ENCODE data around the gene PCDHA5. TPM values are rescaled to one million over a fixed set of nuclear protein-coding genes. Genes with fewer than 3 reads are reported as not detected.
"Not testable (repeated sequence)": the region's sequence is repeated elsewhere in the genome, so short reads cannot be mapped to it uniquely, and the experiment has no call there.

PCDHA5 gene
- total and polyA plus RNA-seq, 2 experiments from 2014 or later = 0.15 to 2.5 TPM

DNA sequence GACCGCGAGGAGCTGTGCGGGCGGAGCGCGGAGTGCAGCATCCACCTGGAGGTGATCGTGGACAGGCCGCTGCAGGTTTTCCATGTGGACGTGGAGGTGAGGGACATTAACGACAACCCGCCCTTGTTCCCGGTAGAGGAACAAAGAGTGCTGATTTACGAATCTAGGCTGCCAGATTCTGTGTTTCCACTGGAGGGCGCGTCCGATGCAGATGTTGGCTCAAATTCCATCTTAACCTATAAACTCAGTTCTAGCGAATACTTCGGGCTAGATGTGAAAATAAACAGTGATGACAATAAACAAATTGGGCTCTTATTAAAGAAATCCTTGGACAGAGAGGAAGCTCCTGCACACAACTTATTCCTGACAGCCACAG lies 6.9 kb downstream of the PCDHA5 start:
- Histone ChIP-seq H3K9me3 (ENCODE audit: low read depth) (peaks cover 47% of the 10 kb centered on the region), H3K27me3 (no peaks in the 10 kb centered on the region)

DNA sequence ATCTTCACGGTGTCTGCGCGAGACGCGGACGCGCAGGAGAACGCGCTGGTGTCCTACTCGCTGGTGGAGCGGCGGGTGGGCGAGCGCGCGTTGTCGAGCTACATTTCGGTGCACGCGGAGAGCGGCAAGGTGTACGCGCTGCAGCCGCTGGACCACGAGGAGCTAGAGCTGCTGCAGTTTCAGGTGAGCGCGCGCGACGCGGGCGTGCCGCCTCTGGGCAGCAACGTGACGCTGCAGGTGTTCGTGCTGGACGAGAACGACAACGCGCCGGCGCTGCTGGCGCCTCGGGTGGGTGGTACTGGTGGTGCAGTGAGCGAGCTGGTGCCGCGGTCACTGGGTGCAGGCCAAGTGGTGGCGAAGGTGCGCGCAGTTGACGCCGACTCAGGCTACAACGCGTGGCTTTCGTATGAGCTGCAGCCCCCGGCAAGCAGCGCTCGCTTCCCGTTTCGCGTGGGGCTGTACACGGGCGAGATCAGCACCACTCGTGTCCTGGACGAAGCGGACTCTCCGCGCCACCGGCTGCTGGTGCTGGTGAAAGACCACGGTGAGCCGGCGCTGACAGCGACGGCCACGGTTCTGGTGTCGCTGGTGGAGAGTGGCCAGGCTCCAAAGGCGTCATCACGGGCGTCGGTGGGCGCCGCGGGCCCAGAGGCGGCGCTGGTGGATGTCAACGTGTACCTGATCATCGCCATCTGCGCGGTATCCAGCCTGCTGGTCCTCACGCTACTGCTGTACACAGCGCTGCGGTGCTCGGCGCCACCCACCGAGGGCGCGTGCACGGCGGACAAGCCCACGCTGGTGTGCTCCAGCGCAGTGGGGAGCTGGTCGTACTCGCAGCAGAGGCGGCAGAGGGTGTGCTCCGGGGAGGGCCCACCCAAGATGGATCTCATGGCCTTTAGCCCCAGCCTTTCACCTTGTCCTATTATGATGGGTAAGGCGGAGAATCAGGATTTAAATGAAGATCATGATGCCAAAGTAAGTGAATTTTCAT lies 8.4 kb downstream of the PCDHA5 start:
- not testable (repeated sequence) for H3K9me2 ChIP-seq (replicated peaks; ENCODE audit: insufficient read depth); H2AFZ ChIP-seq; H3K27me3 ChIP-seq; H3K36me3 ChIP-seq (replicated peaks; ENCODE audit: insufficient read depth, low read depth); H3K79me2 ChIP-seq; H3K4me2 ChIP-seq; H3K27ac ChIP-seq; H3K4me3 ChIP-seq; DNase-seq (ENCODE audit: low spot score); H4K20me1 ChIP-seq (ENCODE audit: insufficient read depth, poor library complexity, severe bottlenecking); H3K4me1 ChIP-seq (ENCODE audit: insufficient read depth)
- peaks cover 47% of the 10 kb centered on the region for H3K9me3 ChIP-seq (ENCODE audit: low read depth)
- WGBS (ENCODE audit: low lambda C conversion rate, missing lambda C conversion rate) = over 99% methylated on average over 91 of the region's 106 CpGs

More for the DNA sequence above, 6.9 kb downstream of the PCDHA5 start:
- Histone ChIP-seq H3K4me3 (no peak overlapping the region), H4K20me1 (ENCODE audit: insufficient read depth, poor library complexity, severe bottlenecking) (no peaks in the 10 kb centered on the region), H3K4me2 (no peak overlapping the region), H3K4me1 (ENCODE audit: insufficient read depth) (no peaks in the 10 kb centered on the region), H3K27ac (no peak overlapping the region), H3K79me2 (no peaks in the 10 kb centered on the region), H3K36me3 (replicated peaks; ENCODE audit: insufficient read depth, low read depth) (peaks cover 5% of the 10 kb centered on the region), H2AFZ (no peak overlapping the region), H3K9me2 (replicated peaks; ENCODE audit: insufficient read depth) (no peaks in the 10 kb centered on the region)
- TF ChIP-seq, protein P1, sequence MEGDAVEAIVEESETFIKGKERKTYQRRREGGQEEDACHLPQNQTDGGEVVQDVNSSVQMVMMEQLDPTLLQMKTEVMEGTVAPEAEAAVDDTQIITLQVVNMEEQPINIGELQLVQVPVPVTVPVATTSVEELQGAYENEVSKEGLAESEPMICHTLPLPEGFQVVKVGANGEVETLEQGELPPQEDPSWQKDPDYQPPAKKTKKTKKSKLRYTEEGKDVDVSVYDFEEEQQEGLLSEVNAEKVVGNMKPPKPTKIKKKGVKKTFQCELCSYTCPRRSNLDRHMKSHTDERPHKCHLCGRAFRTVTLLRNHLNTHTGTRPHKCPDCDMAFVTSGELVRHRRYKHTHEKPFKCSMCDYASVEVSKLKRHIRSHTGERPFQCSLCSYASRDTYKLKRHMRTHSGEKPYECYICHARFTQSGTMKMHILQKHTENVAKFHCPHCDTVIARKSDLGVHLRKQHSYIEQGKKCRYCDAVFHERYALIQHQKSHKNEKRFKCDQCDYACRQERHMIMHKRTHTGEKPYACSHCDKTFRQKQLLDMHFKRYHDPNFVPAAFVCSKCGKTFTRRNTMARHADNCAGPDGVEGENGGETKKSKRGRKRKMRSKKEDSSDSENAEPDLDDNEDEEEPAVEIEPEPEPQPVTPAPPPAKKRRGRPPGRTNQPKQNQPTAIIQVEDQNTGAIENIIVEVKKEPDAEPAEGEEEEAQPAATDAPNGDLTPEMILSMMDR (IDR thresholded peaks at IDR 0.05; ENCODE audit: poor library complexity) = no peak
- TF ChIP-seq EZH2phosphoT487 (IDR thresholded peaks at IDR 0.05; ENCODE audit: low read depth, severe bottlenecking, unreplicated experiment) (no peak), EZH2 (IDR thresholded peaks at IDR 0.05; ENCODE audit: borderline replicate concordance) (no peak)
- WGBS (ENCODE audit: low lambda C conversion rate, missing lambda C conversion rate) = 95% methylated on average over 18 of the region's 18 CpGs
- DNase-seq (ENCODE audit: low spot score) = no peak

DNA sequence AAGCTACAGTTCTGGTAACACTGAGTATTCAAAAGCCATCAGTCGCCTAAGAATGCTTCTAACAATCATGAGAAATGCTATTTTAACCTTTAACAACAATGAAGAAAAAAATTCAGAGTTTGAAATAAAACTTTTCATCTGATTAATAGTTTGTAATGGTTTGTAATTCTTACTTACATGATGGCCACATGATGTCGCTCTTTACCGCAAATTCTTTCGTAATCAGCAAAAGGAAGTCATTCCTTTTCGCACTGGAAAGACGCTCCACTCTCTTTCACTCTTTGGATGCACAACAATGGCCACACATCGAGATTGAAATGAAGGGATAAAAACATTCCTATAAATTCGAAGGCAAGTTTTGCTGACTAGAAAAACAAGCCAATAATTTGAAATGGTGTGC lies 12.6 kb downstream of the PCDHA5 start, which contains the start of gene PCDHA7:
TSS of gene PCDHA7 (plus strand) at position 277 of the 400 bp plus-strand sequence. CDS start at position 392, 115 bp downstream.
- Histone ChIP-seq H3K27me3 (no peaks in the 10 kb centered on the region), H3K4me1 (ENCODE audit: insufficient read depth) (no peaks in the 10 kb centered on the region), H3K9me2 (replicated peaks; ENCODE audit: insufficient read depth) (no peaks in the 10 kb centered on the region), H3K4me2 (no peak within 1 kb of the TSS), H3K27ac (no peak within 1 kb of the TSS), H4K20me1 (ENCODE audit: insufficient read depth, poor library complexity, severe bottlenecking) (no peaks in the 10 kb centered on the region), H3K4me3 (no peak within 1 kb of the TSS), H3K79me2 (no peaks in the 10 kb centered on the region), H2AFZ (no peak within 1 kb of the TSS), H3K9me3 (ENCODE audit: low read depth) (peaks cover 26% of the 10 kb centered on the region), H3K36me3 (replicated peaks; ENCODE audit: insufficient read depth, low read depth) (peaks cover 5% of the 10 kb centered on the region)
- WGBS (ENCODE audit: low lambda C conversion rate, missing lambda C conversion rate) = 89% methylated on average over 8 of the region's 8 CpGs
- DNase-seq (ENCODE audit: low spot score) = no peak
- TF ChIP-seq EZH2phosphoT487 (IDR thresholded peaks at IDR 0.05; ENCODE audit: low read depth, severe bottlenecking, unreplicated experiment) = no peak
- TF ChIP-seq, protein P1 (IDR thresholded peaks at IDR 0.05; ENCODE audit: poor library complexity) = no peak

DNA sequence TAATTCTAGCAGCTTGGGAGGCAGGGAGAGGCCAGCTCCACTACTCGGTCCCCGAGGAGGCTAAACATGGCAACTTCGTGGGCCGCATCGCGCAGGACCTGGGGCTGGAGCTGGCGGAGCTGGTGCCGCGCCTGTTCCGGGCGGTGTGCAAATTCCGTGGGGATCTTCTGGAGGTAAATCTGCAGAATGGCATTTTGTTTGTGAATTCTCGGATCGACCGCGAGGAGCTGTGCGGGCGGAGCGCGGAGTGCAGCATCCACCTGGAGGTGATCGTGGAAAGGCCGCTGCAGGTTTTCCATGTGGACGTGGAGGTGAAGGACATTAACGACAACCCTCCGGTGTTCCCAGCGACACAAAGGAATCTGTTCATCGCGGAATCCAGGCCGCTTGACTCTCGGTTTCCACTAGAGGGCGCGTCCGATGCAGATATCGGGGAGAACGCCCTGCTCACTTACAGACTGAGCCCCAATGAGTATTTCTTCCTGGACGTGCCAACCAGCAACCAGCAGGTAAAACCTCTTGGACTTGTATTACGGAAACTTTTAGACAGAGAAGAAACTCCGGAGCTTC lies 13.1 kb downstream of the PCDHA5 start:
- WGBS (ENCODE audit: low lambda C conversion rate, missing lambda C conversion rate) = 92% methylated on average over 28 of the region's 38 CpGs
- not testable (repeated sequence) for H3K4me3 ChIP-seq; H4K20me1 ChIP-seq (ENCODE audit: insufficient read depth, poor library complexity, severe bottlenecking); H3K4me1 ChIP-seq (ENCODE audit: insufficient read depth); H3K27me3 ChIP-seq; H3K36me3 ChIP-seq (replicated peaks; ENCODE audit: insufficient read depth, low read depth); H3K27ac ChIP-seq; H3K79me2 ChIP-seq; H3K9me2 ChIP-seq (replicated peaks; ENCODE audit: insufficient read depth); H3K4me2 ChIP-seq; DNase-seq (ENCODE audit: low spot score); H2AFZ ChIP-seq
- H3K9me3 ChIP-seq (ENCODE audit: low read depth) = peaks cover 29% of the 10 kb centered on the region

All from hepatocyte (in vitro differentiated cells).